Glomerular endothelial cell (primary cell): ENCODE results near the gene BCAS4. TPM values are rescaled to one million over a fixed set of nuclear protein-coding genes. Genes with fewer than 3 reads are reported as not detected.

ENCODE experiments used
- DNase-seq: peaks from one replicate; pipeline ENCODE4 v3.0.0-alpha.2; 2011; ENCODE audit warnings: low read depth, low spot score; ENCODE audit errors: extremely low read depth
- total RNA-seq: library from RNA; depleted of rRNA; stranded (reverse); fragments of >200 nt; gene quantifications from 2 replicates; pipeline ENCODE4 v1.2.3, GENCODE V29; 2015

BCAS4 gene
- total RNA-seq, 1 donor from 2014 or later, result 1.8 TPM

- no peak for DNase-seq
Observed at GRCh38 chr20:50898475-50898874, 103.6 kb downstream of the BCAS4 start.

- DNase-seq, result no peak
Observed at GRCh38 chr20:50900261-50900660, 105.4 kb downstream of the BCAS4 start.

- DNase-seq, result no peak
Observed at GRCh38 chr20:50901301-50901700, 106.4 kb downstream of the BCAS4 start.

- no peak for DNase-seq
Observed at GRCh38 chr20:50903353-50904051, 108.6 kb downstream of the BCAS4 start.

- no peak for DNase-seq
Observed at GRCh38 chr20:50904067-50904570, 109.3 kb downstream of the BCAS4 start.

GRCh38 chr20:50909413-50909812 is 114.6 kb downstream of the BCAS4 start:
- no peak for DNase-seq

GRCh38 chr20:50911030-50911429 is 116.2 kb downstream of the BCAS4 start:
- no peak for DNase-seq

GRCh38 chr20:50911716-50912115 is 116.9 kb downstream of the BCAS4 start:
- no peak for DNase-seq

GRCh38 chr20:50913690-50914375 is 119.0 kb downstream of the BCAS4 start:
- no peak for DNase-seq

- no peak for DNase-seq
Observed at GRCh38 chr20:50915424-50915823, 120.6 kb downstream of the BCAS4 start.

GRCh38 chr20:50916257-50916656 is 121.4 kb downstream of the BCAS4 start:
- no peak for DNase-seq

- no peak for DNase-seq
Observed at GRCh38 chr20:50916934-50917333, 122.1 kb downstream of the BCAS4 start.

- DNase-seq, result no peak
Observed at GRCh38 chr20:50918403-50918802, 123.5 kb downstream of the BCAS4 start.

- no peak for DNase-seq
Observed at GRCh38 chr20:50919567-50919966, 124.7 kb downstream of the BCAS4 start.

- no peak for DNase-seq
Observed at GRCh38 chr20:50920997-50921396, 126.1 kb downstream of the BCAS4 start.

GRCh38 chr20:50921803-50922501 is 127.1 kb downstream of the BCAS4 start:
- no peak for DNase-seq

- no peak for DNase-seq
Observed at GRCh38 chr20:50924261-50924920, 129.5 kb downstream of the BCAS4 start.

GRCh38 chr20:50926530-50926929 is 131.7 kb downstream of the BCAS4 start:
- DNase-seq, result no peak
